OCI-LY7 (cell line): Measurements from ENCODE around the gene RNF114. TPM values are rescaled to one million over a fixed set of nuclear protein-coding genes. Genes with fewer than 3 reads are reported as not detected.

Source experiments
- BruUV-seq: library from RNA; stranded (reverse); fragments of 400-500 nt; replicated peaks from 2 replicates; lab custom pipeline; 2021; lab: Mats Ljungman, UMichigan
- CTCF ChIA-PET: fragments of 300-600 bp; sonication (Branson Sonifier 250); formaldehyde crosslinking; loops from one replicate; lab custom pipeline; 2022; ENCODE audit warnings: antibody characterized with exemption; ENCODE audit not compliant: unreplicated experiment; lab: Charles Lee
- POLR2A ChIA-PET: fragments of 300-600 bp; sonication (Branson Sonifier 250); formaldehyde crosslinking; loops from one replicate; lab custom pipeline; 2022; ENCODE audit warnings: antibody characterized with exemption; lab: Charles Lee
- DNase-seq: peaks from one replicate; pipeline ENCODE4 v3.0.0-alpha.2; 2015; ENCODE audit warnings: low spot score
- H2AFZ ChIP-seq: fragments of 200-600 bp; sonication (generic), shearing (Covaris generic); 2 replicates; pipeline ENCODE4 v1.6.1; 2014; ENCODE audit warnings: mild to moderate bottlenecking, antibody characterized with exemption, low read length, moderate library complexity
- H3K27ac ChIP-seq: fragments of 200-600 bp; sonication (generic); 2 replicates; pipeline ENCODE4 v1.5.1; 2014; ENCODE audit warnings: mixed run types, low read depth, mild to moderate bottlenecking, moderate library complexity, low read length, inconsistent platforms; ENCODE audit not compliant: poor library complexity, severe bottlenecking
- H3K36me3 ChIP-seq: fragments of 200-600 bp; sonication (generic); 2 replicates; pipeline ENCODE4 v1.6.1; 2014; ENCODE audit warnings: mild to moderate bottlenecking, antibody characterized with exemption, low read length, moderate library complexity, mixed read lengths; ENCODE audit not compliant: insufficient read depth
- H3K4me1 ChIP-seq: fragments of 200-600 bp; sonication (generic); 2 replicates; pipeline ENCODE4 v1.5.1; 2014; ENCODE audit warnings: mild to moderate bottlenecking, low read length; ENCODE audit not compliant: insufficient read depth, poor library complexity, severe bottlenecking
- H3K4me2 ChIP-seq: fragments of 200-600 bp; sonication (generic); 2 replicates; pipeline ENCODE4 v1.6.1; 2014; ENCODE audit warnings: mild to moderate bottlenecking, low read length
- H3K4me3 ChIP-seq: fragments of 200-600 bp; sonication (generic); 2 replicates; pipeline ENCODE4 v1.5.1; 2014; ENCODE audit warnings: mild to moderate bottlenecking, low read depth, low read length; ENCODE audit not compliant: poor library complexity, severe bottlenecking
- H3K79me2 ChIP-seq: fragments of 200-600 bp; sonication (generic); 2 replicates; pipeline ENCODE4 v1.6.1; 2016; ENCODE audit warnings: low read depth, mild to moderate bottlenecking, low read length, moderate library complexity, mixed read lengths; ENCODE audit not compliant: insufficient read depth
- H3K9me2 ChIP-seq: fragments of 200-600 bp; sonication (generic); 2 replicates; pipeline ENCODE4 v1.6.1; 2016; ENCODE audit warnings: mild to moderate bottlenecking, low read length, mixed read lengths; ENCODE audit not compliant: insufficient read depth
- H3K9me3 ChIP-seq: fragments of 200-600 bp; sonication (generic); 2 replicates; pipeline ENCODE4 v1.6.1; 2014; ENCODE audit warnings: mild to moderate bottlenecking, mixed run types, low read length, mixed read lengths
- H4K20me1 ChIP-seq: fragments of 200-600 bp; sonication (generic); 2 replicates; pipeline ENCODE4 v1.6.1; 2014; ENCODE audit warnings: mild to moderate bottlenecking, antibody characterized with exemption, low read length, moderate library complexity, mixed read lengths; ENCODE audit not compliant: insufficient read depth
- EZH2phosphoT487 ChIP-seq: fragments of 200-600 bp; sonication (generic); IDR thresholded peaks from 2 replicates; pipeline ENCODE4 v1.6.1; 2018; ENCODE audit warnings: low read depth, borderline replicate concordance, mild to moderate bottlenecking, mixed run types, antibody characterized with exemption, low read length, moderate library complexity, mixed read lengths
- intact Hi-C: fragments of 100-400 bp; cut with micrococcal nuclease; formaldehyde crosslinking; loops from one replicate; pipeline ENCODE4 v1.10.0; 2022; ENCODE audit not compliant: unreplicated experiment
- total RNA-seq, 2 experiments: library from RNA; depleted of rRNA in 1 of 2; stranded (reverse); fragments of >200 nt in 1 of 2; shearing (Covaris generic) in 1 of 2; gene quantifications; 2 replicates each; pipeline ENCODE4 v1.2.3, GENCODE V29; 2014 to 2022
- TF ChIP-seq, protein P1 (sequence below): fragments of 200-600 bp; sonication (generic); conservative IDR thresholded peaks from 2 replicates; pipeline ENCODE4 v1.5.1; 2014; ENCODE audit warnings: mild to moderate bottlenecking, antibody characterized with exemption, low read length, moderate library complexity, mixed read lengths

RNF114 gene
- total RNA-seq, 2 experiments from 2014 or later, result 48.4 to 62.4 TPM

DNA sequence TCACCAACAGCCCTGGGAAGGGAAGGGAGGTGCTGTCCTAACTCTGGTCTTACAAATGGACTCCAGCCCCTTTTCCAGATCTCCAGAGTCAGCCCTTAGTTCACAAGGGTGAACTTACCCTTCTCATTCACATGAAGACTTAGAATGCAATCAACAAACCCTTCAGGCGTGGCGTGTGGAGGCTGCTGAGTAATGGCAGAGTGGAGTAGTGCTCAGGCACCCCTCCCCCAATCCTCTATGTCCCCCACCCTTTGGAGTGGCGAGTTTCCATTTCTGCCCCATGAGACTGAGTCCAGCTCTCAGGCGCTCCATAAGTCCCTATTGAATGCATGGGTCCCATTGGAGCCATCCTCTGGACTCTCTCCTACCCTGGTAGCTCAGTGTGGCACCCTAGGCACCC is 49.9 kb downstream of the RNF114 start:
- H3K9me3 ChIP-seq, result no peaks in the 10 kb centered on the region
- H3K4me3 ChIP-seq, result no peak overlapping the region
- TF ChIP-seq, protein P1, sequence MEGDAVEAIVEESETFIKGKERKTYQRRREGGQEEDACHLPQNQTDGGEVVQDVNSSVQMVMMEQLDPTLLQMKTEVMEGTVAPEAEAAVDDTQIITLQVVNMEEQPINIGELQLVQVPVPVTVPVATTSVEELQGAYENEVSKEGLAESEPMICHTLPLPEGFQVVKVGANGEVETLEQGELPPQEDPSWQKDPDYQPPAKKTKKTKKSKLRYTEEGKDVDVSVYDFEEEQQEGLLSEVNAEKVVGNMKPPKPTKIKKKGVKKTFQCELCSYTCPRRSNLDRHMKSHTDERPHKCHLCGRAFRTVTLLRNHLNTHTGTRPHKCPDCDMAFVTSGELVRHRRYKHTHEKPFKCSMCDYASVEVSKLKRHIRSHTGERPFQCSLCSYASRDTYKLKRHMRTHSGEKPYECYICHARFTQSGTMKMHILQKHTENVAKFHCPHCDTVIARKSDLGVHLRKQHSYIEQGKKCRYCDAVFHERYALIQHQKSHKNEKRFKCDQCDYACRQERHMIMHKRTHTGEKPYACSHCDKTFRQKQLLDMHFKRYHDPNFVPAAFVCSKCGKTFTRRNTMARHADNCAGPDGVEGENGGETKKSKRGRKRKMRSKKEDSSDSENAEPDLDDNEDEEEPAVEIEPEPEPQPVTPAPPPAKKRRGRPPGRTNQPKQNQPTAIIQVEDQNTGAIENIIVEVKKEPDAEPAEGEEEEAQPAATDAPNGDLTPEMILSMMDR, result no peak
- no peak for TF ChIP-seq EZH2phosphoT487
- H3K4me2 ChIP-seq, result no peak overlapping the region
- intact Hi-C loops, result no loop called here
- DNase-seq, result no peak
- H3K79me2 ChIP-seq, result no peaks in the 10 kb centered on the region
- POLR2A ChIA-PET, result no interaction called here
- H2AFZ ChIP-seq, result no peak overlapping the region
- H3K36me3 ChIP-seq, result no peaks in the 10 kb centered on the region
- BruUV-seq, result no TSS peak
- peaks cover 23% of the 10 kb centered on the region for H3K4me1 ChIP-seq
- CTCF ChIA-PET, result no interaction called here
- no peaks in the 10 kb centered on the region for H4K20me1 ChIP-seq
- H3K9me2 ChIP-seq, result no peaks in the 10 kb centered on the region
- H3K27ac ChIP-seq, result no peak overlapping the region

DNA sequence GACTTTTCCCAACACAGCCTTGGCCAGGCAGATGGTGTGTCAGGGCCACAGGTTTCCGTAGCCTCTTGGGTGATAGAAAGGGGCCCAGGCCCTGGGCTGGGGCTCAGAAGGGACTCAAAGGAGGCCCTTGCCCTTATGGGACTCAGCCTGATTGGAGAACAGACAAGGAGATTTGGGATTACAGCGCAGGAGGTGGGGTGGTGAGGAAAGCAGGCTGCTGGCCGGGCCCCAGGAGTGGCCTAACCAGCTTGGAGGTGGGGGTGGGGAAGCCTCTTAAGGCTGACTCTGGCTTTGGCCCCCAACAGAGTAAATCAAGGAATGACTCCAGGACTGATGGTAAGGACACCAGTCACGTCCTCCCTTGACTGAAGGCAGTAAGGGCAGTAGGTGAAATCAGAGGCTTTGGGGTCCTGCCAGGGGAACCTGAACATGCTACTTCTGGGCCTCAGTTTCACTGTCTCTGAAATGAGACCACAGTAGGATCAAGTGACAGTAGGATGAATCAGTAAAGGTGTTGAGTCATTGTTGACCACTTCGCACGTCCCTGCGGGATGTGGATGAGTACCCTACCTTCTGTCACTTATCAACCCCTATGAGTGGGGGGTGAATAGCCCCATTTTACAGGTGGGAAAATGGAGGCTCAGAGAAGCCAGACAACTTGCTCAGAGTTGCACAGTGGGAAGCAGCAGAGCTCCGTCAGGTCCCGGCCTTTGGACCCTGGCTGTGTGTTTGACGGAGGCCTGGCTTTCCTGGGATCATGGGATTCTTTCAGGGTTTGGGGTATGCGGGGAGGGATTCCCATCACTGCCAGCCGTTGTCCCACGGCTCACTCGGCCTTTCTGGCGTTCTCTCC is 51.0 kb downstream of the RNF114 start:
- intact Hi-C loops, result no loop called here

More for the DNA sequence above, 51.0 kb downstream of the RNF114 start:
- BruUV-seq, result no TSS peak
- Histone ChIP-seq H2AFZ (no peak overlapping the region), H3K9me3 (no peaks in the 10 kb centered on the region), H3K4me1 (peaks cover 19% of the 10 kb centered on the region), H3K79me2 (no peaks in the 10 kb centered on the region), H4K20me1 (no peaks in the 10 kb centered on the region), H3K36me3 (no peaks in the 10 kb centered on the region), H3K9me2 (no peaks in the 10 kb centered on the region), H3K4me3 (no peak overlapping the region), H3K27ac (no peak overlapping the region), H3K4me2 (no peak overlapping the region)
- TF ChIP-seq, protein P1, result no peak
- no peak for TF ChIP-seq EZH2phosphoT487
- DNase-seq, result no peak
- CTCF ChIA-PET, result interaction anchor here (0.5 kb wide), 1 partner anchor 202 kb away, joined by 4 read pairs; no protein-coding TSS in a partner anchor
- POLR2A ChIA-PET, result interaction anchor here (0.6 kb wide), 1 partner anchor 117 kb away, joined by 5 read pairs; no protein-coding TSS in a partner anchor
